Kidney glomerular epithelial cell (primary cell): ENCODE results near the gene CTIF.

Source experiments
- DNase-seq: peaks from one replicate; lab custom pipeline; 2025; lab: John Stamatoyannopoulos, UW

The CTIF gene

GRCh38 chr18:48551100-48551499 is 12.3 kb downstream of the CTIF start:
- DNase-seq: no peak

- no peak for DNase-seq
Measured at GRCh38 chr18:48552130-48552529, 13.3 kb downstream of the CTIF start.

DNA sequence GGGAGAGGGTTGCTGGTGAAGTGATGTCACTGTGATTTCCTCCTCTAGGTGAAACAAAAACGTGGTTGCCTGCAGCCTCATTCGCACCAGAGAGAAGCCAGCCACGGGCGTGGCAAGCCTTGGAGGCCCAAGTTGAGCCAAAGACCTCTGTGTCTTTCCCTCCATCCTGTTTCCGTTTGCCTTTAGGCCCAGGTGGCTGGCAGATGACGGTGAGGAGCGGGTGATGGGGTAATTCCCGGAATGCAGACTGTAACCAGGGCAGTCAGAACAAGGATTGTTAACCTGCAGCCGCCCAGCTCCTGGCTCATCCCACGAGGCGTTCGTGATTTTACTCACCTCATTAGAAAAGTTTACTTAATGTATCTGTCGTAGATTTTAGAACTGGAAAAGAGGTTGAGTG is 14.4 kb downstream of the CTIF start:
- no peak for DNase-seq

DNA sequence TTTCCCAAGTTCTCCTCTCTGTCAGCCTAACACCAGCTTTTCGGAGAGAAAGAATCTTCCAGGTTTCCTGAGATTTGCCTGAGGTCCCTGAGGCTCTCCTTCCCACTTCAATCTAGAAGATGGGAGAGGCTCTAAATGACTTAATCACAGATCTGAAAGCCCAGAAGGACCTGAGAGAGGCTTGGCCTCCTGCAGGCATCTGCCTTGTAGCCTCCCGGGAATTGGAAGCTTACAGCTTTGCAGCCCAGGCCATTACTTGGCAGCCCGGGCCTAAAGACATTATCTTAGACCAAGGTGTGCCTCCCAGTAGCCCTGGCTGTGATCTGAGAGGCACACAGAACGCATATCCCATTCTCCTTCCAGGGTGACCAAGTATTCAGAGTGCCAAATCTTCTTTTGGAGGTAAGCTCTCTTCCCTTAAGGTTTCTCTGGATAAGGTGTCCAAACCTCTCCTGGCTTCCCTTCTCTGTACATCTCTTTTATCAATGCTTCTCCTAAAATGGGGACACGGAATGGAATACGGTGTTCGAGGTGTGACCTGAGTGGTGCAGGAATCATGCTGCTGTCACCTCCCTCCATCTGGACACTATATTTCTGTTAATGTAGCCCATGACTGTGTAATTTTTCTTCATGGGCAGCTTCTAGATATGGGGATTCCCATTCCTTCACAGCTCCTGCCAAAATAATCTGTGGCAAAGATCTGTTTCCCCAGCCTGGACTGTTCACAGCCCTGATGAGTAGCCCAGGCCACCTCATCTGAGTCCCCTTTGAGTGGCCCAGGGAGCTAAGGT is 16.0 kb downstream of the CTIF start:
- DNase-seq: no peak

DNA sequence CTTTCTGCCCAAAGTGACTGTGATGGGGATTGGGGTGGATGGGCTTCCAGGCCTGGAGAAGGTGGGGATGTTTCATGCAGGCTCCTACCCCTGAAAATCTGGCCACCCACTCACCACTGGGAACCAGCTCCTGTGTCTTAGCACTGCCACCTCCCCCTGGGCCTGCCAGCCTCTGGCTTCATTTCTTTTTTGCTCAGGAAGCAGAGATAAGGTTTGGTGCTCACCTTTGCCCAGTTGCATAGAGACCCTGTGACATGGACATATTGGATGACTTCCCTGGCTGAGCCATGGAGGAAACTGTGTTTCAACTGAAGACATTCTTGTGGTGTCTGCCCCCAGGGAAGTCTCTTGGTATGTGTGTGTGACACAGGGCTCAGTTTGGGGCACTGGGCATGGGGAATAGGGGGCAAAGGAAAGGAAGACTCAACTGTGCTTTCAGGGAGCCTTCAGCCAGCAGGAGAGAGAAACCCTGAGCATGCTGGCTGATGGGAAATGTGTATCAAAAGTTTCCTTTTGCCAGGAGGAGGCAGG is 16.7 kb downstream of the CTIF start:
- DNase-seq: no peak

DNA sequence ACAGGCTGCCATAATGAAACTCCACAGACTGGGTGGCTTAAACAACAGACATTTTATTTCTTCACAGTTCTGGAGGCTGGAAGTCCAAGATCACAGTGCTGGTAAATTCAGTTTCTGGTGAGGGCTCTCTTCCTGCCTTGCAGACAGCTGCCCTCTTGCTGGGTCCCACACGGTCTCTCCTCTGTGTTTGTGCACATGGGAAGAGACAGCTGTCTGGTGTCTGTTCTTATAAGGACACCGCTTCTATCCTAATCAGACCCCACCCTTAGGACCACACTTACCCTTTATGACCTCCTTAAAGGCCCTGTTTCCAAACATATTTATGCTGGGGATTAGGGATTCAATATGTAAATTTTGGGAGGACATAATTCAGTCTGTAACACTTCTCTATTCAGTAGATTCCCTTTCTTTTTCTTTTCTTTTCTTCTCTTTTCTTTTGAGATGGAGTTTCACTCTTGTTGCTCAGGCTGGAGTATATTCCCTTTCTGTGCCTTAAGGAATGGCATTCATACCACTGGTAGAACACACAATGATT is 18.9 kb downstream of the CTIF start:
- DNase-seq: no peak

DNA sequence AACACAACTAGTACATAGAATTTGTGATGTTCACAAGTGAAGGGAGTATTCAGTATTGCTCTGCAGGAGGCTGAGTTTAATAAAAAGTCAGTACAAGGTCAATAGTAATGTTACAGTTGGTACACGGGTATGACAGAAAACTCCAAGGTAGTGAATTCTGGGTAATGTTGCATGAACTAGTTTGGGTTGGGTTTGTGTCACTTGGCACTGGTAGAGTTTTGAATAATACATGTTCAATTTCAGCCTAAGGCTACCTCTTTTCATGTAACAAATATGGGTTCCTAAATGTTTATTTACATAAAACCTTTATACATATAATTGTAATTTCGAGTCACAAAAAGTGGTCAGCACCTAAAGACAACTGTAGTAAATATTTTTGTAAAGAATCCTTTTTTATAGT is 19.4 kb downstream of the CTIF start:
- no peak for DNase-seq

GRCh38 chr18:48560491-48560890 is 21.7 kb downstream of the CTIF start:
- no peak for DNase-seq

GRCh38 chr18:48562075-48562474 is 23.2 kb downstream of the CTIF start:
- DNase-seq: no peak

GRCh38 chr18:48563027-48563426 is 24.2 kb downstream of the CTIF start:
- peak; percentile 33 for DNase-seq

DNA sequence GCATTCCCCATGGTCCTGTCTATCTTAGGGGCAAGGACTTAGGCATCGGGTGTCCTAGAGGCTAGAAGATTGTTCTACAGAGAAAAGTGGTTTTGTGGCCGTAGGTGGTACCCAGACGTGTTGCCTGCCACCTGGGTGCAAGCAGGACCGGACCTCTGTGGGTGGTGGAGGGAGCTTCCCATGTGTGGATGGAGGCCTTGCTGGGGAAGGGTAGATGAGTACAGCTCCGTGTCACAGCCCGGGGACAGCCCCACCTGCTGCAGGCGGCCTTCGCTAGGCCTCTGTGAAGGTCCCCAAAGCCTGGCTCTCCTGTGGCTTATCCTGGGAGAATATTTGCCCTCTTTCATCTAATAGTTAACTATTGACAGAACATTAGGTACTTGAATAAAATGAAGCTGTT is 25.3 kb downstream of the CTIF start:
- no peak for DNase-seq

- no peak for DNase-seq
Measured at GRCh38 chr18:48565105-48565504, 26.3 kb downstream of the CTIF start.

DNA sequence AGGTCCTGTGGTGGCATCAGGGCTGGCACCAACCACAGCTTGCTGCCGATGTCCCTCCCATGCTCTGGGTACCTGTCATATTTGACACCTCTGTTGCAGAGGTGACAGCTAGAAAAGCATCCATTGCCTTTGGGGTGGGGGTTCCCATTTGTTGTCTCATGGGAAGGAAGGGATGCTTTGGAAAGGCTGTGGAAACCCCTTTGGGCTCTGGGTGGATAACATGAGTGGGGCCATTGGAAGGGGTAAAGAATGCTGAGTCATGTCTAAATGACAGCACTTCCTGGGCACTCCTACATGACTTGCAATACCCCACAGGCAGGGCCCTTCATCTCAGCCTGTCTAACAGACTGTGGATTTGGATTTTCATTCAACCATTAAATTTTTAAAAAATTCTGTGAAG is 27.8 kb downstream of the CTIF start:
- no peak for DNase-seq

- DNase-seq: no peak
Measured at GRCh38 chr18:48567388-48567787, 28.6 kb downstream of the CTIF start.

DNA sequence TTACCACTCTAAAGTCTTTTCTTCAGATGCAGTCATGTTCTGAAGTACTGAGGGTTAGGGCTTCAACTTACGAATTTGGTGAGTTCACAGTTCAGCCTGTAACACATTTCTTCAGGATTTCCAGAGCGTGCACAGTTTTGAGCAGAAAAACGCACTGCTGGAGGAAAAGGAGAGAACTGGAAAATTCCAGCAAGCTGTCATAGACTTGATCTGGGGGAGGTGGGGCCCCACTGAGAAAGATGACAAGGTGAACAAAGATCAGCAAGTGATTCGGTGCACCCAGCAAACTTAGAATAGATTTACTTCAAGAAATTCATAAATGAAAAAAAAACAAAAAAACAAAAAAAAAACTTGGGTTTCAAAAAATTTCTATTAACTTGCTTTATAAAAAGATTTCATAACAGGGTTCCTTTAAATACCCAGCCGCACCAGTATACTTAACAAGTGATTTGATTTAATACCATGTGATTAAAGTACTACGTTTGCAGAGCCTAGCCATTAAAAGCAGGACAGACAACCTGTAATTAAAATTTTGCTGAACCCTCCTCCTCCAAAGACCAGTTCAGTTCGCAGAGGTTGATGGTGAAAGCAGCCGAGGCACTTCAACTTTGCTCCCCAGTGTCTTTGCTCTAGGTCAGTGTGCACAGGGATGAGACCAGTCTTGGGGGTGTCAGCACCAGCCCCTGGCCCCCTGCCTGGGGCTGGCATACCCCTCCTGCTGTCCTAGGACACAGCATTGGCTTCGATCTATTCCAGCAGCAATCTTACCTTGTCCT is 30.5 kb downstream of the CTIF start:
- DNase-seq: no peak

GRCh38 chr18:48569915-48570264 is 31.1 kb downstream of the CTIF start:
- DNase-seq: no peak

DNA sequence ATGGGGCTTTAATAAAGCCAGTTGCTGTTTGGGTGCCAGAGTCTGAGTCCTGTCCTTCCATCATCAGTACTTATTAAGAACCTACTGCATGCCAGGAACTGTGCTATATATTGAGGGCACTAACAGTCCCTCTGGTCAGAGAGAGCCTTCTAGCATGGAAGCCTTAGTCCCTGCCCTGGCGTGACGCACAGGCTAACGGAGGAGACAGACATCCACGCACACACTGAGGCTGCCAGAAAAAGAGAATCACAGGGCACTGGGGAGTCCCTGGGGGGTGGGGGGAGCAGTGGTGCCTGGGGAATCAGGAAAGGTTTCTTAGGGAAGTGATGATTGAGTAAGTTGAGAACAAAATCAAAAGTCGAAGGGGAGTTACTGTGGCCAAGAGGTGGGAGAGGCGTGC is 31.5 kb downstream of the CTIF start:
- no peak for DNase-seq

- DNase-seq: no peak
Measured at GRCh38 chr18:48571639-48572384, 33.0 kb downstream of the CTIF start.

GRCh38 chr18:48572402-48573126 is 33.7 kb downstream of the CTIF start:
- no peak for DNase-seq

DNA sequence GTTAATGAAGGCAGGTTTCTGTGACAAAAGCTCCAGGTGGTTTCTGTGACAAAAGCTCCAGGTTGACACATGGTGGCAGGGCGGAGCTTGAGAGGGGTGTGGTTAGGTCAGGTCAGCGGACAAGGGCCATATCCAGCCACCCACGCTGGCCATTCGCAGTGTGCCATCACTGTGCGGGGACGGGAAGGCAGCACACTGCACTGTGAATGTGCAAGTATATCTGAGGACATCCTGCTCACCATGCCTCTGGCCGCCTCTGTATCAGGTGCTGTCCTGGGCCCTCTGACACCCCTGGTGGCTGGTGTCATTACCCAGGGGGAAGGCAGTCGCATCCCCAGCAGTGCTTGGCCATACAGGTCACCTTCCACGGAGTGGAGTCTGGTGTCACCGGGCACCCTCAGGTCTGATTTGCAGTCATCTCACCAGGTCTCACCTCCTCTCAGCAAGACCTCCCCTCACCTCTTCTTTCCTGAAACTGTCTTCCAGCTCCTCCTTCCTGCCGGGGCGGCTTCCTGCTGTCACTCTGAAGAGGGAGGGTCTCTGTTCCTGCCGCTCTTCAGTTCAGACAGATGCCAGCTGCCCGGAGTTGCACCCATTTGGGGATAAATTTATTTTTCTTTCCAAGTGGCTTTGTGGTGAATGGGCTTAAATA is 34.9 kb downstream of the CTIF start:
- DNase-seq: no peak

GRCh38 chr18:48574667-48575300 is 36.0 kb downstream of the CTIF start:
- DNase-seq: no peak
